HEK293T (cell line): ENCODE results near the gene KIAA1328.
"Not testable (repeated sequence)": the region's sequence is repeated elsewhere in the genome, so short reads cannot be mapped to it uniquely, and the experiment has no call there.

Experiments used
- CTCF ChIA-PET: fragments of 350-600 bp; formaldehyde crosslinking; extraction: SDS; loops from one replicate; lab custom pipeline; 2021; ENCODE audit warnings: antibody characterized with exemption, inconsistent platforms; lab: Yijun Ruan, JAX
- POLR2A ChIA-PET: fragments of 350-600 bp; formaldehyde crosslinking; extraction: SDS; loops from one replicate; lab custom pipeline; 2020; ENCODE audit warnings: antibody characterized with exemption, inconsistent platforms; lab: Yijun Ruan, JAX
- DNase-seq: peaks from one replicate; pipeline ENCODE4 v3.0.0; 2012; ENCODE audit warnings: mixed read lengths; ENCODE audit errors: extremely low spot score
- ARNT ChIP-seq: fragments of 450-650 bp; IDR thresholded peaks from 2 replicates; pipeline ENCODE4 v1.6.1; 2017; ENCODE audit warnings: mild to moderate bottlenecking
- BHLHE40 ChIP-seq: fragments of 450-650 bp; IDR thresholded peaks from 2 replicates; pipeline ENCODE4 v1.6.1; 2016; ENCODE audit warnings: mild to moderate bottlenecking, moderate library complexity, borderline replicate concordance
- CTBP1 ChIP-seq: fragments of 450-650 bp; IDR thresholded peaks from 2 replicates; pipeline ENCODE4 v1.6.1; 2016; ENCODE audit warnings: borderline replicate concordance
- ELF4 ChIP-seq: fragments of 450-650 bp; IDR thresholded peaks from 2 replicates; pipeline ENCODE4 v1.6.1; 2017; ENCODE audit warnings: antibody characterized with exemption
- FOXA1 ChIP-seq: fragments of 450-650 bp; IDR thresholded peaks from 2 replicates; pipeline ENCODE4 v1.6.1; 2016; ENCODE audit warnings: mild to moderate bottlenecking
- FOXK2 ChIP-seq: fragments of 450-650 bp; IDR thresholded peaks from 2 replicates; pipeline ENCODE4 v1.6.1; 2016; ENCODE audit warnings: mild to moderate bottlenecking
- FOXM1 ChIP-seq: fragments of 450-650 bp; IDR thresholded peaks from 2 replicates; pipeline ENCODE4 v1.6.1; 2017; ENCODE audit warnings: mild to moderate bottlenecking, borderline replicate concordance
- HDGF ChIP-seq: fragments of 450-650 bp; IDR thresholded peaks from 2 replicates; pipeline ENCODE4 v1.6.1; 2017; ENCODE audit warnings: antibody characterized with exemption, borderline replicate concordance
- L3MBTL2 ChIP-seq: fragments of 450-650 bp; conservative IDR thresholded peaks from 2 replicates; pipeline ENCODE4 v1.6.1; 2016; ENCODE audit warnings: mild to moderate bottlenecking
- LEF1 ChIP-seq: fragments of 450-650 bp; IDR thresholded peaks from 2 replicates; pipeline ENCODE4 v1.6.1; 2017; ENCODE audit warnings: mild to moderate bottlenecking, borderline replicate concordance
- NFRKB ChIP-seq: fragments of 450-650 bp; IDR thresholded peaks from 2 replicates; pipeline ENCODE4 v1.6.1; 2016; ENCODE audit warnings: mild to moderate bottlenecking, moderate library complexity
- PKNOX1 ChIP-seq: fragments of 450-650 bp; IDR thresholded peaks from 2 replicates; pipeline ENCODE4 v1.6.1; 2016
- SP1 ChIP-seq: fragments of 450-650 bp; IDR thresholded peaks from 2 replicates; pipeline ENCODE4 v1.6.1; 2017
- SUZ12 ChIP-seq: fragments of 450-650 bp; IDR thresholded peaks from 2 replicates; pipeline ENCODE4 v1.6.1; 2016; ENCODE audit warnings: mild to moderate bottlenecking
- TARDBP ChIP-seq: fragments of 450-650 bp; IDR thresholded peaks from 2 replicates; pipeline ENCODE4 v1.6.1; 2016
- ZNF384 ChIP-seq: fragments of 450-650 bp; IDR thresholded peaks from 2 replicates; pipeline ENCODE4 v1.6.1; 2016

KIAA1328 gene

GRCh38 chr18:37160038-37160820 lies 331.3 kb downstream of the KIAA1328 start:
- ChIA-PET POLR2A (no interaction called here), CTCF (no interaction called here)
- DNase-seq, result no peak
- TF ChIP-seq BHLHE40 (no peak), ARNT (no peak)

- DNase-seq, result no peak
- ChIA-PET CTCF (no interaction called here), POLR2A (no interaction called here)
- TF ChIP-seq SUZ12 (no peak), ZNF384 (no peak), CTBP1 (no peak), PKNOX1 (no peak), FOXA1 (no peak), L3MBTL2 (no peak), FOXK2 (no peak), SP1 (no peak), FOXM1 (no peak), LEF1 (no peak), ARNT (no peak), NFRKB (no peak), TARDBP (no peak), ELF4 (no peak), HDGF (no peak)
Measured at GRCh38 chr18:37161491-37161890, 332.6 kb downstream of the KIAA1328 start.

GRCh38 chr18:37162551-37162950 lies 333.6 kb downstream of the KIAA1328 start:
- POLR2A ChIA-PET, result no interaction called here
- TF ChIP-seq CTBP1 (no peak), HDGF (no peak), SUZ12 (no peak), FOXA1 (no peak), SP1 (no peak), ZNF384 (no peak), ELF4 (no peak), FOXK2 (no peak), LEF1 (no peak), L3MBTL2 (no peak), NFRKB (no peak), BHLHE40 (no peak)
- DNase-seq, result no peak
- CTCF ChIA-PET, result no interaction called here

GRCh38 chr18:37163119-37163518 lies 334.2 kb downstream of the KIAA1328 start:
- ChIA-PET POLR2A (no interaction called here), CTCF (no interaction called here)
- TF ChIP-seq ZNF384, result no peak
- no peak for TF ChIP-seq LEF1
- TF ChIP-seq NFRKB, result no peak
- no peak for TF ChIP-seq HDGF
- TF ChIP-seq SUZ12, result no peak
- TF ChIP-seq FOXA1, result no peak
- TF ChIP-seq FOXM1, result no peak
- TF ChIP-seq ELF4, result no peak
- no peak for TF ChIP-seq SP1
- TF ChIP-seq L3MBTL2, result no peak
- no peak for TF ChIP-seq ARNT
- no peak for TF ChIP-seq FOXK2
- TF ChIP-seq CTBP1, result no peak
- TF ChIP-seq TARDBP, result no peak
- no peak for TF ChIP-seq BHLHE40
- DNase-seq, result no peak

GRCh38 chr18:37166491-37166890 lies 337.6 kb downstream of the KIAA1328 start:
- ChIA-PET POLR2A (no interaction called here), CTCF (no interaction called here)
- TF ChIP-seq TARDBP, result no peak
- DNase-seq, result no peak

GRCh38 chr18:37166966-37167365 lies 338.0 kb downstream of the KIAA1328 start:
- DNase-seq, CTCF ChIA-PET, POLR2A ChIA-PET: not testable (repeated sequence)

- no peak for DNase-seq
- no peak for TF ChIP-seq NFRKB
- no peak for TF ChIP-seq TARDBP
- no peak for TF ChIP-seq FOXK2
- TF ChIP-seq FOXM1, result no peak
- no peak for TF ChIP-seq L3MBTL2
- no peak for TF ChIP-seq CTBP1
- CTCF ChIA-PET, result no interaction called here
- POLR2A ChIA-PET, result no interaction called here
Measured at GRCh38 chr18:37170984-37171383, 342.1 kb downstream of the KIAA1328 start.

GRCh38 chr18:37173384-37173783 lies 344.5 kb downstream of the KIAA1328 start:
- ChIA-PET POLR2A (no interaction called here), CTCF (no interaction called here)
- no peak for TF ChIP-seq FOXA1
- no peak for DNase-seq
